Right lobe of liver (tissue), 6 donors: ENCODE data around the gene PDLIM3. TPM values are rescaled to one million over a fixed set of nuclear protein-coding genes. Genes with fewer than 3 reads are reported as not detected.

Experiments
- ATAC-seq, 4 donors: fragments of 200-7000 bp; cut with Tn5 transposase; one replicate each; pipeline ENCODE4 v1.9.1; 2020; ENCODE audit warnings: mild to moderate bottlenecking in 4 of 4, moderate library complexity in 4 of 4
- DNase-seq, 3 donors: peaks; one replicate each; pipeline ENCODE4 v3.0.0-alpha.2; 2020
- H3K27ac ChIP-seq, 3 donors: fragments of 200-600 bp; one replicate each; pipeline ENCODE4 v1.8.0; 2022
- H3K27me3 ChIP-seq, 2 donors: fragments of 200-600 bp; one replicate each; pipeline ENCODE4 v1.8.0; 2022
- H3K36me3 ChIP-seq, 4 donors: fragments of 200-600 bp; sonication (generic) in 1 of 4; one replicate each; pipeline versions ENCODE4 v1.5.1 to v1.8.0; 2017 to 2022; ENCODE audit warnings: control low read depth in 1 of 4
- H3K4me1 ChIP-seq, 4 donors: fragments of 200-600 bp; sonication (generic) in 1 of 4; one replicate each; pipeline versions ENCODE4 v1.5.1 to v1.8.0; 2017 to 2022; ENCODE audit warnings: control low read depth in 1 of 4
- H3K4me3 ChIP-seq, 3 donors: fragments of 200-600 bp; one replicate each; pipeline ENCODE4 v1.8.0; 2022
- H3K9me3 ChIP-seq, 4 donors: fragments of 200-600 bp; sonication (generic) in 1 of 4; one replicate each; pipeline versions ENCODE4 v1.5.1 to v1.8.0; 2017 to 2022; ENCODE audit warnings: control low read depth in 1 of 4
- POLR2A ChIP-seq: fragments of 450-650 bp; IDR thresholded peaks from one replicate; pipeline ENCODE4 v1.6.1; 2017; ENCODE audit warnings: antibody characterized with exemption, mild to moderate bottlenecking
- WGBS: methylation state at CpG from one replicate; pipeline ENCODE4 v1.1.6; 2018; ENCODE audit warnings: low coverage, low lambda C conversion rate; ENCODE audit not compliant: insufficient coverage; ENCODE audit errors: missing lambda C conversion rate; 5-methylcytosine and 5-hydroxymethylcytosine counted together
- intact Hi-C, 2 donors: fragments of 100-400 bp; cut with DNase I; formaldehyde crosslinking; loops; one replicate each; pipeline versions ENCODE4 v1.11.2 to v1.14.1; 2022
- total RNA-seq, 6 experiments: library from RNA; depleted of rRNA in 2 of 6; stranded (reverse); fragments of >200 nt in 2 of 6; fragmentation: NEBNext Ultra II Directional in 3 of 6; extraction: Animal tissue kit (Norgen Biotek cat#: 25700) in 3 of 6; gene quantifications; one replicate each; pipeline versions ENCODE4 v1.1.0 to v1.2.4, GENCODE V29; 2016 to 2023
- TF ChIP-seq, protein P1 (sequence below), 4 donors: fragments of 200-600 bp in 3 of 4; fragments of 450-650 bp in 1 of 4; IDR thresholded peaks; one replicate each; pipeline versions ENCODE4 v1.5.1 to v1.8.0; 2016 to 2022; ENCODE audit warnings: antibody characterized with exemption in 4 of 4, mild to moderate bottlenecking in 2 of 4
- donor health status: DM: no; HTN: yes; CAD: no.
- donor health status: DM: no; HTN: no; CAD: no.
- donor health status: DM: no; HTN: no; CAD: no.
- donor health status: DM: no; HTN: yes; CAD: no.
- donor health status: DM: no; HTN: yes; CAD: no.

Gene PDLIM3
- total RNA-seq, 6 experiments from 2014 or later = 1.8 to 23.7 (median 6.1) TPM

DNA sequence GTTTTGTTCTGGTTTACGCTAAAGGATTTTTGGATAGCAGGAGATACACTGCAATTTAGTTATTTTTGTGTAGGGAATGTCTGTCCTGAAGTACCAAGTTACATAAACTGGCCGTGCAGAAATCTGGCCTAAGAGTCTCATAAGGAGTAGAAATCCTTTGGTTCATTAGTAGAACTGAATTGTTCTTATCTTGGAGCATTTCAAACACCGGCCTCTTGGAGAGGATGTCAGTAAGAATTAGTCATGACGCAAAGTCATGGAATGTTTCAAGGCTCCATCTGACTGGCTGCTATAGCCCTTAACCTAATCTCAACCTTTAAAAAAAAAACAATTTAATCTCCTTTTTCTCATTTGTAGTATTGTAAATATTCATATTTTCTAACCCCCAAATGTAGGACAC is 15.2 kb downstream of the PDLIM3 start:
- TF ChIP-seq, protein P1, sequence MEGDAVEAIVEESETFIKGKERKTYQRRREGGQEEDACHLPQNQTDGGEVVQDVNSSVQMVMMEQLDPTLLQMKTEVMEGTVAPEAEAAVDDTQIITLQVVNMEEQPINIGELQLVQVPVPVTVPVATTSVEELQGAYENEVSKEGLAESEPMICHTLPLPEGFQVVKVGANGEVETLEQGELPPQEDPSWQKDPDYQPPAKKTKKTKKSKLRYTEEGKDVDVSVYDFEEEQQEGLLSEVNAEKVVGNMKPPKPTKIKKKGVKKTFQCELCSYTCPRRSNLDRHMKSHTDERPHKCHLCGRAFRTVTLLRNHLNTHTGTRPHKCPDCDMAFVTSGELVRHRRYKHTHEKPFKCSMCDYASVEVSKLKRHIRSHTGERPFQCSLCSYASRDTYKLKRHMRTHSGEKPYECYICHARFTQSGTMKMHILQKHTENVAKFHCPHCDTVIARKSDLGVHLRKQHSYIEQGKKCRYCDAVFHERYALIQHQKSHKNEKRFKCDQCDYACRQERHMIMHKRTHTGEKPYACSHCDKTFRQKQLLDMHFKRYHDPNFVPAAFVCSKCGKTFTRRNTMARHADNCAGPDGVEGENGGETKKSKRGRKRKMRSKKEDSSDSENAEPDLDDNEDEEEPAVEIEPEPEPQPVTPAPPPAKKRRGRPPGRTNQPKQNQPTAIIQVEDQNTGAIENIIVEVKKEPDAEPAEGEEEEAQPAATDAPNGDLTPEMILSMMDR (IDR thresholded peaks at IDR 0.05) = no peak
- no peak for TF ChIP-seq POLR2A
- WGBS = 46% methylated on average over 4 of the region's 4 CpGs
- no peaks in the 10 kb centered on the region for H3K27me3 ChIP-seq
- no peaks in the 10 kb centered on the region for H3K9me3 ChIP-seq
- H3K4me1 ChIP-seq = no peaks in the 10 kb centered on the region
- H3K36me3 ChIP-seq = no peaks in the 10 kb centered on the region
- no peak overlapping the region for H3K27ac ChIP-seq
- ATAC-seq (peak in 3 of 4 donors; percentile 42 to 56 (median 47)), DNase-seq (no peak)
- no peak overlapping the region for H3K4me3 ChIP-seq
- intact Hi-C loops = no loop called here

DNA sequence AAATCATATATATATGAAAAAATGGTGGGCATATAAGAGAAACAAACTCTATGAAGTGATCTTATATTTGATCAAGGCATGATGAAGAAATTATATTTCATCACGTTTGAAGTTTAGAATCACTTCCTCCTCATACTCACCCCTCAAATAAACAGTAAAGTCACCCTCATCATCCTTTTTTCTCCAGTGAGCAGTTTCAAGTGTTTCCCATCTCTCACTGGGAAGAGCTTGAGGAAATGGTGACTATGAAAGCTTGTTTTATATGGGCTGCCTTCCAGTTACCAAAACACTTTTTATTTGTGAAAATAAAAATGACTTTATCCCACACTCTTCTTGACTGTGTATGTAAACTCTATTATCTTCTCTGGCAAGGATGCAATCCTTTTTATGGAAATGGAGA is 16.8 kb downstream of the PDLIM3 start:
- DNase-seq (no peak), ATAC-seq (no peak)
- Histone ChIP-seq H3K27me3 (no peaks in the 10 kb centered on the region), H3K4me3 (no peak overlapping the region), H3K4me1 (peaks cover 0 to 8% (median 3%) of the 10 kb centered on the region in 4 donors), H3K27ac (no peak overlapping the region), H3K36me3 (no peaks in the 10 kb centered on the region), H3K9me3 (no peaks in the 10 kb centered on the region)
- intact Hi-C loops = no loop called here
- WGBS = 17% methylated on average over 1 of the region's 1 CpG
- TF ChIP-seq, protein P1 (IDR thresholded peaks at IDR 0.05) = no peak
- no peak for TF ChIP-seq POLR2A

DNA sequence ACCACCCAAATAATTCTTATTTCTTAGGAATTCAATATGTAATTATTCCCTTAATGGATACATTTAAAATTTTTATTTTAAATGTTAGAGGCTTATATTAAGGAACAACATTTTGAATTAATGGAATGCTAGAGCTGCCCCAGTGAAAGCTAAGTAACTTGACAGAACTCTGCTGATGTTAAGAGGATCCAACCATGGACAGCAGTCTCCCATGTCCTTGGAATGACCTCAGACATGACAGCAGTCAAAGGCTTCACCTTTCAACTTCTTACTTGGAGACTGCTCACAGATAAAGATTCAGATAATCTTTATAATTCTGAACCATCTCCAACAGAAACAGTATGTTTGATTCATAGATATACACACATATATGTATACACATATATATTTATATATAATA is 17.2 kb downstream of the PDLIM3 start:
- Histone ChIP-seq H3K4me1 (peaks cover 0 to 12% (median 5%) of the 10 kb centered on the region in 4 donors), H3K27ac (no peak overlapping the region), H3K4me3 (no peak overlapping the region), H3K36me3 (no peaks in the 10 kb centered on the region), H3K27me3 (no peaks in the 10 kb centered on the region), H3K9me3 (no peaks in the 10 kb centered on the region)
- intact Hi-C loops = no loop called here
- no peak for TF ChIP-seq POLR2A
- TF ChIP-seq, protein P1 (IDR thresholded peaks at IDR 0.05) = no peak
- ATAC-seq (no peak), DNase-seq (no peak)

DNA sequence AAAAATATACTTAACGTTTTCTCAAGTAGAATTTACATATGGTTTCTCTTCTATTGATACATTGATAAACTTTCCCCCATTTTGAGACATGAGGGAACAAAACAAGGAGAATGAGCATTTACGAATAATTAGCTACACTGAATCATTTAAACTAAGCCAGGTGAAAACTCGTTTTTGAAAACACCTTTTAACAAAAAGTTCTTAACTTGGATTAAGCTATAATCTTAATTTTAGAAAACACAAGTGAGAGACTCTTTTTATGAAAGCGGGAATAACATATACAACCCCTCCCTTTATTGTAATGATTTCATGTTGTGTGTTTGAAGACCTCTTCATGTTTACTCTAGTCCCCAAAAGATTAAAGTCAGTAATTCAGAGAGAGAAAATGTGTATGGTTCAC is 20.1 kb downstream of the PDLIM3 start:
- TF ChIP-seq, protein P1 (IDR thresholded peaks at IDR 0.05) = no peak
- TF ChIP-seq POLR2A = no peak
- intact Hi-C loops = no loop called here
- no peaks in the 10 kb centered on the region for H3K9me3 ChIP-seq
- DNase-seq (no peak), ATAC-seq (no peak)
- 84% methylated on average over 4 of the region's 4 CpGs for WGBS
- H3K27ac ChIP-seq = no peak overlapping the region
- H3K36me3 ChIP-seq = no peaks in the 10 kb centered on the region
- H3K27me3 ChIP-seq = no peaks in the 10 kb centered on the region
- H3K4me3 ChIP-seq = no peak overlapping the region
- peaks cover 0 to 13% (median 5%) of the 10 kb centered on the region in 4 donors for H3K4me1 ChIP-seq

DNA sequence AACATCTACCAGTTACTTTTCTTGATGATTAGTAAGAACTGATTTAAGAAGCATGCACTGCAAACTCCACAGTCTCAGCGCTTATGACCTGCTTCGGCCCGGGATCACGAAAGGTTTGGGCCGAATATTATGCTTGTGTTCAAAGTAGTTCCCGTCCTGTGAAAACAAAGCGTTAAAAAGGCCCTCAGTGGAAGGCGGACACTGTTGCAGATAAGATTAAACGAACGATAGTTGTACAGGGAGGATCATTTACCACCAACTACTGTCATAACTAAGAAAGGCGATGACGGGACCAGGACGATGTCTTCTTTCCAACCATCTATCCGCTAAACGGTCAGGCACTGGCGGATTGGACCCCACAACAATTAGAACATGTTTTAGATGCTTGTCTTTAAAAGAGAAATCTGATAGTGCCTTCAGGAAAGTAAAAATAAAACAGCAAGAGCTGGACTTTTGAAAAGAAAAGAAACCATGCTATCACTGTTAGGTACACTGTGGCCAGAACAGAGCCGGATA is 21.1 kb downstream of the PDLIM3 start:
- Histone ChIP-seq H3K36me3 (no peaks in the 10 kb centered on the region), H3K4me3 (no peak overlapping the region), H3K4me1 (peaks cover 0 to 13% (median 5%) of the 10 kb centered on the region in 4 donors), H3K27ac (peak overlapping the region; percentile 24 to 64 (median 34)), H3K9me3 (no peaks in the 10 kb centered on the region), H3K27me3 (no peaks in the 10 kb centered on the region)
- intact Hi-C loops = no loop called here
- DNase-seq = no peak
- TF ChIP-seq, protein P1 (IDR thresholded peaks at IDR 0.05) = no peak
- no peak for TF ChIP-seq POLR2A
- 57% methylated on average over 15 of the region's 17 CpGs for WGBS
- peak in 2 of 4 donors; percentile 23 to 24 for ATAC-seq
